Upper lobe of left lung (tissue), 4 donors: Measurements from ENCODE around the gene FMO2.

Experiments
- POLR2AphosphoS5 ChIP-seq, 2 donors: sonication (generic); formaldehyde crosslinking; IDR thresholded peaks; one replicate each; pipeline ENCODE4 v1.5.1; 2017; ENCODE audit warnings: antibody characterized with exemption in 2 of 2
- TF ChIP-seq, protein P1 (sequence below), 6 experiments: fragments of 450-650 bp in 4 of 6; fragments of 200-600 bp in 2 of 6; sonication (generic) in 2 of 6; IDR thresholded peaks; one replicate each; pipeline ENCODE4 v1.5.1; 2016 to 2019; ENCODE audit warnings: antibody characterized with exemption in 6 of 6

DNA sequence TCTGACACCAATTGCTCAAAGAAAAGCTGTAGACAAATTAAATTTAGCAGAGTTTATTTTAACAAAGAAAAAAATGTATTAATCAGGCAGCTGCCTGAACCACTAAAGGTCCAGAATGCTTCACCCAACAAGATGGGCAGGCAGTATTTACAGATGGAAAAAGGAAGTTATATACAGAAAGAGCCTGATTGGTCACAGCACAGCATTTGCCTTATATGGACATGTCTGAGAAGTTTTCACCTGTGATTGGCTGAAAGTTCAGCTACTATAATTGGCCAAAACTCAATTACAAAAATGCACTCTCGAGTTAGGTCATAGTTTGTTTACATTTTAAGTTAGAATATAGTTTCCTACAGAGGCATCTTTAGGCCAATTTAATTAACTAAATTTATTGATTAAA is 48.1 kb downstream of the FMO2 start:
- TF ChIP-seq POLR2AphosphoS5 (IDR thresholded peaks at IDR 0.05): no peak
- TF ChIP-seq, protein P1, sequence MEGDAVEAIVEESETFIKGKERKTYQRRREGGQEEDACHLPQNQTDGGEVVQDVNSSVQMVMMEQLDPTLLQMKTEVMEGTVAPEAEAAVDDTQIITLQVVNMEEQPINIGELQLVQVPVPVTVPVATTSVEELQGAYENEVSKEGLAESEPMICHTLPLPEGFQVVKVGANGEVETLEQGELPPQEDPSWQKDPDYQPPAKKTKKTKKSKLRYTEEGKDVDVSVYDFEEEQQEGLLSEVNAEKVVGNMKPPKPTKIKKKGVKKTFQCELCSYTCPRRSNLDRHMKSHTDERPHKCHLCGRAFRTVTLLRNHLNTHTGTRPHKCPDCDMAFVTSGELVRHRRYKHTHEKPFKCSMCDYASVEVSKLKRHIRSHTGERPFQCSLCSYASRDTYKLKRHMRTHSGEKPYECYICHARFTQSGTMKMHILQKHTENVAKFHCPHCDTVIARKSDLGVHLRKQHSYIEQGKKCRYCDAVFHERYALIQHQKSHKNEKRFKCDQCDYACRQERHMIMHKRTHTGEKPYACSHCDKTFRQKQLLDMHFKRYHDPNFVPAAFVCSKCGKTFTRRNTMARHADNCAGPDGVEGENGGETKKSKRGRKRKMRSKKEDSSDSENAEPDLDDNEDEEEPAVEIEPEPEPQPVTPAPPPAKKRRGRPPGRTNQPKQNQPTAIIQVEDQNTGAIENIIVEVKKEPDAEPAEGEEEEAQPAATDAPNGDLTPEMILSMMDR (IDR thresholded peaks at IDR 0.05): no peak
